RWPE2 (cell line): Measurements from ENCODE around the gene ARHGAP10.

Source experiments
- ATAC-seq: fragments of 200-7000 bp; cut with Tn5 transposase; 3 replicates; pipeline ENCODE4 v1.9.1; 2021; ENCODE audit warnings: low read depth
- DNase-seq: peaks from one replicate; pipeline ENCODE4 v3.0.0-alpha.2; 2020; ENCODE audit warnings: low spot score
- H3K27ac ChIP-seq: fragments of 450-650 bp; 2 replicates; pipeline ENCODE4 v1.5.1; 2017; ENCODE audit warnings: mild to moderate bottlenecking; ENCODE audit not compliant: poor library complexity, severe bottlenecking
- H3K27me3 ChIP-seq: fragments of 250-450 bp; sonication (Bioruptor Pico); 2 replicates; pipeline ENCODE4 v1.5.1; 2021; ENCODE audit warnings: mild to moderate bottlenecking, moderate library complexity; ENCODE audit not compliant: insufficient read depth, poor library complexity, severe bottlenecking
- H3K36me3 ChIP-seq: fragments of 250-450 bp; sonication (Bioruptor Pico); 2 replicates; pipeline ENCODE4 v1.5.1; 2020; ENCODE audit warnings: low read depth, mild to moderate bottlenecking, moderate library complexity
- H3K4me1 ChIP-seq: fragments of 250-450 bp; sonication (Bioruptor Pico); 2 replicates; pipeline ENCODE4 v1.5.1; 2021; ENCODE audit warnings: mild to moderate bottlenecking, moderate library complexity; ENCODE audit not compliant: insufficient read depth, poor library complexity, severe bottlenecking
- H3K4me3 ChIP-seq: fragments of 250-450 bp; sonication (Bioruptor Pico); 2 replicates; pipeline ENCODE4 v1.5.1; 2021; ENCODE audit warnings: mild to moderate bottlenecking, moderate library complexity; ENCODE audit not compliant: severe bottlenecking
- H3K9me3 ChIP-seq: fragments of 250-450 bp; sonication (Bioruptor Pico); 2 replicates; pipeline ENCODE4 v1.5.1; 2021; ENCODE audit warnings: mild to moderate bottlenecking, moderate library complexity; ENCODE audit not compliant: severe bottlenecking
- TF ChIP-seq, protein P1 (sequence below): fragments of 450-650 bp; IDR thresholded peaks from one replicate; pipeline ENCODE4 v1.5.1; 2017; ENCODE audit warnings: mild to moderate bottlenecking, moderate library complexity; ENCODE audit not compliant: poor library complexity, severe bottlenecking

Gene ARHGAP10

DNA sequence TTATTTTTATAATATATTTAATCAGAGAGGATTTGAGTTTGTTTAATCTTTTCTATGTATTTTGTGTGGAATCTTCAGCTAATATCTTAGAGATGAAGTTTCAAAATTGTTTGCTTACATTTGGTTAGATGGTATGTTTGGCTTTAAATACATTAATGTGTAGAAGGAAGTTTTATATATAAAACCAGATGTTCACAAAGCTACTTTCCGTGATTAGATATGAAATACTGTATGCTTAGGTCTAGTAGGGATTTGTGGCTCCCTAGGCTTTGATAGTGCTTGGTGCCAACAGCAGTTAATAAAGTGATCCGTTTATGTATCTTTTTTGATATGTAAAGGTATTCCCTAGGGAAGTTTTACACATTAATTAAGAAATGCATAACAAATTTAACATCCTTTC, 223.0 kb downstream of the ARHGAP10 start:
- DNase-seq (no peak), ATAC-seq (no peak)
- TF ChIP-seq, protein P1, sequence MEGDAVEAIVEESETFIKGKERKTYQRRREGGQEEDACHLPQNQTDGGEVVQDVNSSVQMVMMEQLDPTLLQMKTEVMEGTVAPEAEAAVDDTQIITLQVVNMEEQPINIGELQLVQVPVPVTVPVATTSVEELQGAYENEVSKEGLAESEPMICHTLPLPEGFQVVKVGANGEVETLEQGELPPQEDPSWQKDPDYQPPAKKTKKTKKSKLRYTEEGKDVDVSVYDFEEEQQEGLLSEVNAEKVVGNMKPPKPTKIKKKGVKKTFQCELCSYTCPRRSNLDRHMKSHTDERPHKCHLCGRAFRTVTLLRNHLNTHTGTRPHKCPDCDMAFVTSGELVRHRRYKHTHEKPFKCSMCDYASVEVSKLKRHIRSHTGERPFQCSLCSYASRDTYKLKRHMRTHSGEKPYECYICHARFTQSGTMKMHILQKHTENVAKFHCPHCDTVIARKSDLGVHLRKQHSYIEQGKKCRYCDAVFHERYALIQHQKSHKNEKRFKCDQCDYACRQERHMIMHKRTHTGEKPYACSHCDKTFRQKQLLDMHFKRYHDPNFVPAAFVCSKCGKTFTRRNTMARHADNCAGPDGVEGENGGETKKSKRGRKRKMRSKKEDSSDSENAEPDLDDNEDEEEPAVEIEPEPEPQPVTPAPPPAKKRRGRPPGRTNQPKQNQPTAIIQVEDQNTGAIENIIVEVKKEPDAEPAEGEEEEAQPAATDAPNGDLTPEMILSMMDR, result no peak
- no peaks in the 10 kb centered on the region for H3K9me3 ChIP-seq
- H3K27me3 ChIP-seq, result no peaks in the 10 kb centered on the region
- peaks cover 16% of the 10 kb centered on the region for H3K36me3 ChIP-seq
- no peak overlapping the region for H3K4me3 ChIP-seq
- no peaks in the 10 kb centered on the region for H3K4me1 ChIP-seq
- no peak overlapping the region for H3K27ac ChIP-seq

DNA sequence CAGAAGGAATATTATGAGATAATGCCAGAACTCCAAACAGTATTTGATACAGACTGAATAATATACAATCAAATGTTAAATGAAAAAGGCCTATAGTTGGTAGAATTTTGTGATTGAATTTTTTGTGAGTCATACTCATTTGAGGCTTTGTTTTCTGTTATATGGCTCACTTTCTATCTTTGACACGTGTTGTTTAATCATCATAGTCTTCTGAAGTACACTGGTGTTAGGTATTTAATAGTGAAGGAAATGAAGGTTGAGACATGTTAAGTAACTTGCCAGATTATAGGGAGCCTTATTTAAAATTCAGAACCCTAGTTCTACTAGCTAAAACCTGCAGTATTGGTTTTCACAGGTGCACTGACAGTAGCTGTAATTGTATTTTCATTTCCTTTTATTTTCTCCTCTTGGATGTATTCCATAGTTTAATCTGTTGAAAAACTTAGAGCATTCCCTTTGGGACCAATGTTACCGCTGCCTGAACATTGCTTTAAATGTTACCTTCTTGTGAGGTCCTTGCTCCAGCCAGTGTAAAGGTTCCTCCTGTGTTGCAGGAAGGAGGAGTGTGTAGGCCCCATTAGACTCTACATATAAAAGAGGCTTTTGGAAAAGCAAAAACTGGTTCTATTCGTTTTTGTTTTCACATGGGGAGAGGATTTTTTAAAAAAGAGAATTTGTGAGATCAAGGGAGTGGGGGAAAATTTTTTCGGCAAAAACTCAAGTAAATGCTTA, 224.1 kb downstream of the ARHGAP10 start:
- TF ChIP-seq, protein P1, result no peak
- Histone ChIP-seq H3K27me3 (no peaks in the 10 kb centered on the region), H3K36me3 (peaks cover 16% of the 10 kb centered on the region), H3K9me3 (no peaks in the 10 kb centered on the region), H3K27ac (no peak overlapping the region), H3K4me1 (no peaks in the 10 kb centered on the region), H3K4me3 (no peak overlapping the region)
- no peak for ATAC-seq
- DNase-seq, result no peak

DNA sequence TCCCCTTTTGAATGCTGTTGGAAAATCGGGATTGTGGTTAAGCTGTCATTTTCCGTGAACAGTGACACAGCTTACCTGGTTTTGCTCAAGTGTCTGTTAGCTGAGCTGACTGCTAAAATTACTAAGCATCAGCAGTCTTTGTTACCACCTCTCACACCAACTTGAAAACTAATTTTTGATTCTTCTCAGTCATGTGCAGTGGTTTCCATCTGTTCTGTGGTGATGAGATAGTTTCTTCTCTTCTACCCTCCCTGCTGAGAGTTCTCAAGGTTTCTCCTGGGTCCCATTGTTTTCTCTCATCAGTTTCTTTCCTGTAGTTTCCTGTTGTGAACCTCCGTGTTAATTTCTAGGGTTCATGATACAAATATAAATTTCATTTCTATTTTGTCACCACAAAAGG, 225.6 kb downstream of the ARHGAP10 start:
- no peak for DNase-seq
- Histone ChIP-seq H3K4me3 (no peak overlapping the region), H3K4me1 (no peaks in the 10 kb centered on the region), H3K27ac (no peak overlapping the region), H3K36me3 (peaks cover 16% of the 10 kb centered on the region), H3K9me3 (no peaks in the 10 kb centered on the region), H3K27me3 (no peaks in the 10 kb centered on the region)
- TF ChIP-seq, protein P1, result no peak
- no peak for ATAC-seq

DNA sequence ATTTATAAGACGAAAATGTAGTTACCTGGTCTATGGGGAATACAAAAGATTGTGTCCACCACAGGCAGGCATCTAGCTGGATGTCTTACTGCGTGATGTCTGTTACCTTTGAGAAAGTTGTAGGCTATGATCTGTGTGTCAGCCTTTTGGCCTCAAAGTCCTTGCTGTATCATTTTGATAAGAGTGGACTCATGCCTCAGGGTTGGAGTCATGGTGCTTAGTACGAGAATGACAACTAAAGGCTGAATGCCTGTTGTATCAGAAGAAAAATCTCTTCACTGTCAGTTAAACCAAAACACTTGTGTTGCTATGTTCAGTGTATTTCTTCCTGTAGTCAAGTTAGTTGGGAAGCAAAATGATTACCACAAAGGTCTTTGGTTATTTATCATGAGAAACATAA, 226.2 kb downstream of the ARHGAP10 start:
- Histone ChIP-seq H3K36me3 (peaks cover 16% of the 10 kb centered on the region), H3K4me3 (no peak overlapping the region), H3K27ac (no peak overlapping the region), H3K27me3 (no peaks in the 10 kb centered on the region), H3K9me3 (no peaks in the 10 kb centered on the region), H3K4me1 (no peaks in the 10 kb centered on the region)
- no peak for ATAC-seq
- TF ChIP-seq, protein P1, result no peak
- DNase-seq, result no peak

DNA sequence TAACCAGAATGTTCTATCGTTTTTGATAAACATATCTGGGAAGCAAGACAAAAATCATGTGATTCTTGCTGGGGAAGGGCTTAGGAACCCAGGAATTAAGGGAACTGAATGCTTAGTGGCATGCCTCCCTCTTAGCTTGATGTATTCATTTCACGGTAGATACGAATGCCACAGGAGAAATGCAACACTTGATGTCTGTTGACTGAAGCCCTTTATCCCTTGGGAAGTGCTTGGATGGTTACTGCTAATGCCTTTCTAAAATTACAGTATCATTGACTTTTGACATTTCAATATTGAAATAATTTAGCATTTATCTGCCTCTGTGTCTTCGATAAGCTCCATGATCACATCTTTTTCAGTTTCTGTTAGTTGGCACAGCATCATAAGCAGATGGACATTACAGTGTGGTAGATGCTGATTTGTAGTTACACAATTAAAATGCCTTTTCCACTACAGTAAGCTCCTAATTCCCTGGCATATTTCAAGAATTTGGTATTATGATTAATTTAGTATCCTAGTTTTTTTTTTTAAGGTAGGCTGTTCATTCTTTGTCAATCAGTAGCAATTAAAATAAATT, 226.7 kb downstream of the ARHGAP10 start:
- Histone ChIP-seq H3K4me3 (no peak overlapping the region), H3K4me1 (no peaks in the 10 kb centered on the region), H3K36me3 (peaks cover 16% of the 10 kb centered on the region), H3K9me3 (no peaks in the 10 kb centered on the region), H3K27me3 (no peaks in the 10 kb centered on the region), H3K27ac (no peak overlapping the region)
- TF ChIP-seq, protein P1, result no peak
- DNase-seq (no peak), ATAC-seq (no peak)
